ENCODE results near the gene NDRG3.

The NDRG3 gene

DNA sequence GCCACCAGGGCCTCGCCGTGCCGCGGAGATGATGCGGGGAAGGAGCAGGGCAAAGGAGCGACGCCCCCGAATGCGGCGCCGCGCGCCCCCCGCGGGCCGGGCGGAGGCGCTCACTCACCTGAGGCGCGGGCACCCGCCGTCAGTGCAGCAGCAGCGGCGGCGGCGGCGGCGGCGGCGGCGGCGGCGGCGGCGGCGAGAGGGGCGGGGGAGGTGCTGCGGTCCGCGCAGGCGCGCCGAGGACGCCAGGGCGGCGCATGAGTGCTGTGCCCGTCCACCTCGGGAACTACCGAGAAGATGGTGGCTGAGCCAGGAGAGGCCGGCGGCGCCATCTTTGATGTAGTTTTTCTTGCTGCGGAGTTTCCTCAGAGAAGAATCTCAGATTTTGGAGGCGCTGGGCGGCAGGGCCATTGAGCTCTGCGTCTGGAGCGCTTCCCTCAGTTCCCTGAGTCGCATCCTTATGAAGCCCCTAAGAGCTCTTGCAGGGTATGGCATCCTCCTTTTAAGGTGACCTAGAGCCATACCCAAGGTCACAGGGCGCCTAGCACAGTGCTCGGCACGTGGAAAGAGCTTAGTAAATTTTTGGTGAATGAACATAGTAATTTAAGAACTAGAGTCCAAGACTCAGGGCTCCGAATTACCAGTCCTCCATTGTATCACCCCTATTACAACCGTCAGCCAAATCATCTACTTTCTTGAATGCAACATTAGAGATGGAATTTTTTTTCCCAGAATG lies at the start of gene NDRG3:
Gene NDRG3, minus strand, starts transcription at position 164 of the 733 bp plus-strand sequence. CDS start 24,355 bp downstream, outside the sequence.
- DNase-seq: peak; percentile 95

DNA sequence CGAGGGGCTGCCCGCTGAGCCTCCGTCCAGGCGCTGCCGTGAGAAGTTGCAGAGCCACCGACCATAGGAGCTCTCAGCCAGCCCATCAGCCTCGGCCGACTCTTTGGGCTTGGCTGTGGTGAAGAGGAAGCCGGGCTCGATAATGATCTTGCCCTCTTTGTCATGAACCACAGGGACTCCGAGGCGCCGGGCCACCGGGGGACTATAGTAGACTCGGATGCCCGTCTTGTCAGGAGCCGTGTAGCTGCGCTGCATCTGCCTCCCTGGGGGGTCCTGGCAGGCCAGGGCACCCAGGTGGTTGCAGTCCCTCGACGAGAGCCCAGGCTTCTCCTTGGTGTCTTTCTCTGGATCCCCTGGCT lies 48.2 kb upstream of the NDRG3 start:
- DNase-seq: no peak

DNA sequence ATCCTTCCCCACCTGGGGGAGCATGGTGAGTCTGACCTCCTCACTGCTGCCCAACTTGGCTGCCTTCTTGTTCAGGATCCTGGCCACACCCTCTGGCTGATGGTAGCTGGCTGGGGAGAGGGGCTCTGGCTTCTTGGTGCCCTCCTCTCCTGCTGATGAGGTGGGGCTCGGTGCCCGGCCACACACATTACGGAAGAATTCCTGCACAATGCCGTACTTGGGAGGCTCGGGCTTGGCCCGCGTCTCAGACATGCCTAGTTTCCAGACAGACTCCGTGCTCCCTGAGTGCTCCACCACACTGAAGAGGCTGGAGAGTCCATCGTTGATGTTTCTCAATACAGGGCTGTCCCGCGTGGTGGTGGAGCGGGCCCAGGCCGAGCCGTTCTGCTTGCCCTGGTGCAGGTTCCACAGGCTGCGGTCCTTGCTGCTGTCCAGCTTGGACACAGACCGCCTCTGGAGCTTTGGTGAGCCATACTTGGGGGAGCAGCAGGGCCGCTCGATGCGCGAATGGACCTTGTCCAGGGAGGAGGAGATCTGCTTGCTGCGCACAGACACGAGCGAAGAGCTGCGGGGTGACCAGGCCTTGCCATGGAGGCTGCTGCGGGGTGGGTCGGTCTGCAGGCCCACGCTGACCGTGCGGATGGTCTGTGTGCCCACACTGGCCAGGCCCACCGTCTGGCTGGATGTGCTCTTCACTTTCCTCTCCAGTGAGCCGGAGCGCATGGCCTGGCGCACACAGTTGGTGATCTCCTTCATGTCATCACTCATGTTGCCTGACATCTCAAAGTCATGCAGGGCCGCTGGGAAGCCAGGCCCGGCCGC lies 47.6 kb upstream of the NDRG3 start:
- no peak for DNase-seq

DNA sequence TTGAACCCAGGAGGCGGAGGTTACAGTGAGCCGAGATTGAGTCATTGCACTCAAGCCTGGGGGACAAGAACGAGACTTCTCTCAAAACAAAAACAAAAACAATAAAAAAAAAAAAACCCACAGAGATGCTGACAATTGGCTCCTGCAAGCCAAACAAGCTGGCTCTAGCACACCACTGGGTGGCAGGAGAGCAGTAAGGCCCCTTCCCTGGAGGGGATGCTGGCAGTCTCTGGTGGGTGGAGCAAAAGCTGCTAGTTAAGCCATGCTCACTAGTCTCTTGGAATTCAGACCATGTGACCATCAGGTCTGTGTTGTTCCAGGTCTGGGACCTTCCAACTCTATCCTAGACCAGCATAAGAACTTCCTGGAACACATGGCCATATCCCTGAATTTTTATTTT lies 46.5 kb upstream of the NDRG3 start:
- DNase-seq: peak; percentile 36

DNA sequence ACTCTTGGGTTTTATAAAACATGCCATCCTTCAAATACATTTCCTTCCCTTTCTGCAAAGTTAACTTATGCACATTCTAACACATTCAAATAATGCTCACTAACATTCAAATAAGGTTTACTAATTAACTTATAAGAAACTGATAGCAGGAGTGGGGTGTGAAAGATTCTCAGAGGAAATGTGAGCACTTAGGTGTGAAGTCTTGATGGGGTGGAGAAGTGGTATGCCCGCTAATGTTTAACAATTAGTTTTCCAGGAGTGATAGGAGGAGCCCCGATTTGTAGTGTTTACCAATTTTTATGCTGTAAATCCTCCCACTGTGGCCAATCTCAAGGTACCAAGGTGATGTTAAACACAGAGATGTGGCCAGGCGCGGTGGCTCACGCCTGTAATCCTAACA lies 46.0 kb upstream of the NDRG3 start:
- no peak for DNase-seq

DNA sequence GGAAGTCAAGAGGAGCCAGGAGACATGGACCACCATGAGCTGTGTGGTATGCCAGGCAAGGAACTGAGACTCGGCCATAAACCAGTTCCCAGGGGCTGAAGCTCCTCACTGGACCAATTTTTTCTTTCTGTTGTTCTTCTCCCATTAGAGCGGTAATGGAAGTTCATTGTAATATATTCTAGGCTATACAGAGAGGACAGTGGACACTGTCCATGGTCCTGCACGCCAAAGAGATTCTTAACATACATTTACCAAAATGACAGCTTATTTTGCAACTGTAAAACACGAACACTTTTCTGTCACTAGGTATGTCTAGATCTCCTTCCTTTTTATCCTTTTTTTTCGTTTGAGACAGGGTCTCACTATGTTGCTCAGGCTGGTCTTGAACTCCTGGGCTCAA lies 40.8 kb upstream of the NDRG3 start:
- no peak for DNase-seq

DNA sequence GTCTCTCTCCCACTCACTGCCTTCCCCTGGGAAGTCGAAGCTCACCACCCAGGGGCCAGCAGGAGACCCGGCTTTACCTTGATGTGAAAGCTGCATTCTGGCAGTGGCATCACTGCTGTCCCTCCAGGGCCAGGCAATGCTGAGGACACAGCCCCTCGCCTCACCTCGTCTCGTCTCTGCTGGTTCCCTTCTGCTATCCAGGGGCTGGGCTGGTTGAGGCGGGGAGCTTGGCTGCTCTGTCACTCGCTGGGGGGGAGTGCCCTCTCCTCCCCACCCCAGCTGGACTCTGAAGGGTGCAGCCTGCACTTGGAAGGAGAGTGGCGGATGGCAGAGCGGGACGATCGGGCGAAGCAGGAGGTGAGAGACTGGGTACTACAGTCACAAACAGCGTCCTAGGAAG lies 40.4 kb upstream of the NDRG3 start:
- DNase-seq: no peak

DNA sequence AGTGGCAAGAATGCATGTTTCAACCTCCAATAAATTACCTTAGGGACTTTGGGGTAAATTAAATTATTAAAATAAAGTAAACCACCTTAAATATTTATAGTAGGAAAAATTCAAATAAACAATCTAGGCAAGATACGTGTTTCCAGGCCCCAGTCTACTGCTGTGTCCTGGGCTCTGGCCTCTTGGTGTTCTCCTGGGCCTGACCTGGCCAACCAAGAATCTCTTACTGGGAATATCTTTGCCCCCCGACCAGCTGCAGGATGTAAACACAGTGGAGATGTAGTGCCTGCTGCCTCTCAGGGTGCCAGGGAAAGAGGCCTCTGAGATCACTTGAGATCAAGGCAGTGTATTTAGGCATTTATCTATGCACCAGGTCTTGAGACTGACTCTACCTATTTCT lies 39.4 kb upstream of the NDRG3 start:
- no peak for DNase-seq

DNA sequence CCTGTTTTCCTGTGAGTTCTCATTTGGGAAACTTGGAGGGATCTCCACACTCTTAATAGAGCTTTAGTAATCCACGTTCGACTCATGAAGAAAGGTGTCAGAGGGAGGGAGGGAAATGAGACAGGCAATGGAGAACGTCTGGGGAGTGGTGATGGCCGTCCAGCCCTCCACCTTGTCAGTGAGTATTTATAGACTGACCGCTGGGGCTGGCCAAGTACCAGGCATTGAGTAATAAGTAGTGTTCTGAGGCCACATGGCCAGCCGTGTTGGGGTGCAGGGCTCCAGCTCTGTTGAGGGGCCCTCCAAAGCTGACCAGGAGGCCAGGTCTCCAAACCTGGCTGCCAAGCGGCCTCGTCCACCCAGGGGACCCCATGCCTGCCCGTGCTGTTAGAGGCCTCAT lies 39.0 kb upstream of the NDRG3 start:
- no peak for DNase-seq

DNA sequence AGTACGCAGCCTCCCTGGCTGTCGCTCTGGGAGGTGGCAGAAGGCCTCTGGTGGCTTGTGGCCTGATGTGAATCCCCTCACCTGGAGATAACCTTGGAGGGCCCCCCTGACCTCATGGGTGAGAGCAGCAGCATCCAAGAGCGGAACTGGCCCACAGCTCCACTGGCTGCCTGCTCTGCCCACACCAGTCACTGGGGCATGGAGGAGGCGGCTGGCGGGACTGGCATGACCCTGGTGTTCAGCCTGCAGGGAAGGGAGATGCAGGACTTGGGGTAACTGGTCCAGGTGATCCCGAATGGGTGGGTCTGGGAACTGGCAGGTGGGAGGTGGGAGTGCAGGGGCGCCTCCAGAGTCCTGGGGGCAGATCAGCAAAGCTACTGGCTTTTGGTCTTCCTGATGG lies 38.2 kb upstream of the NDRG3 start:
- no peak for DNase-seq

DNA sequence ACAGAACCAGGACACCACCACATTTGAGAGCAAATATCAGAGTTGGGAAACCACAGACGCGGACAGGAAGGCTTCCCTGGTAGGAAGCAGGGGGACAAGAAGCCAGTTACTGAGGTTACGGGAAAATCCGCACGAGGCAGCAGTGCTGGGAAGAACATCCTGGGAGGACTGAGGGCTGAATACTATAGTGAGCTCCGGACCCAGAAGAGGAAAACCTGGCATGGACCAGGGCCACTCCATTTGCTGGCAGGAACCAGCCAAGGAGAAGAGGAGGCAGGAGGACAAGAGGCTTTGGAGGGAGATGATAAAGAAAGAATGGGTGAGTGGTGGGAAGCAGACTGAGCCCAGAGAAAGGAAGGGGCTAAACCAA lies 33.8 kb upstream of the NDRG3 start:
- no peak for DNase-seq

DNA sequence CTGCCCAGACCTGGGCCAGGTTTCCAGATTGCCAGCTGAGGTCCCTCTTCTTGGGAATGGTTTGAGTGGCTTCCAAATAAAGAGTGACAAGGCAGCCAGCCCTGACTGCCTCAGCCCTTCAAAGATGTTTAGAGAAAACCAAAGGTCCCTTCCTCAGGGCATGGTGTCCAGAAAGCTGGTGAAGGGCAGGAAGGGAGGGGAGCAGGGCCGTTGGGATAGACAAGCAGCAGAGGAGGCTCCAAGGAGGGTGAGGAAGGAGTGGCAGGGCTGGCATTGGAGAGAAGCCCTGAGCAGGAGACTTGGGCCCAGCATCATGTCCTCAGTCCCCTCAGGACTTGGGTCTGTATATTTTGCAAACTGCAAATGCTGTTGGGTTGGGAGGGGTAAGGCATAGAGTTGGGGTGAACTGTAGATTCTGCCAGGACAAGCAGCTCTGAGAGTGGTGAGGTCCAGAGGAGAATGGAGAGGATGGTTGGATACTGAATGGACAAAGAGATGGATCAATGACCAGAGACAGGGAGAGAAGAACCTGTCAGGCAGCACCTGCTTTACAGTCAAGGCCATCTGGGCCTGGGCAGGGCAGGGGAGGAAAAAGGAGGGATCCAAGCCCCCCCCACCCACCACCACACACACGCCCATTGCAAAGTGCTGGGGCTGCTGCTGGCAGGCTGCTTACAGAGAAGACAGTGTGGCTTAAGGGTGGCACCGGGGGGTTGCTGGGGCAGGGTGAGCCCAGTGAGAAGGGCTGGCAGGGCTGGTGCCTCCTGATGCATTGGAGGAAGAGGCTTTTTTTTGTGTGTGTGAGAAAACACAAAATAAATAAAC lies 33.2 kb upstream of the NDRG3 start:
- DNase-seq: no peak

DNA sequence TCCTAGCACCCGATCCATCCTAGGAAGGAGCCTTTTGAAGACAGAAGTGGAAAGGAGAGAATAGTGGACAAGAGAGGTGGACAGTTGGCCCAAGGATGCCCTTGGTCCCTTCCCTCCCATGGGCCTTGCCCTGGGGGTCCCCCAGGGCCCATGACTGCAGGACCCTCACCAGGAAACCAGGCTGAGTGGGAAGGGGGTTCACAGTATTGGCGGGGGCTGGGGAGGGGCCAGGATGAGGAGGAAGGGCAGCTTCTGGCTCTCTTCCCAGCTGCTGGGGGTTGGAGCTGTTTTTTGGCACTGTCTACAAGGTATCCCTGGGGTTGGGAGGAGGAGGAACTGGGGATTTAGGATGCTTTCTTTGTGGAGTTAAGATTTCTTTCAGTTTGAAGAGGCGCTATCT lies 31.7 kb upstream of the NDRG3 start:
- DNase-seq: no peak

DNA sequence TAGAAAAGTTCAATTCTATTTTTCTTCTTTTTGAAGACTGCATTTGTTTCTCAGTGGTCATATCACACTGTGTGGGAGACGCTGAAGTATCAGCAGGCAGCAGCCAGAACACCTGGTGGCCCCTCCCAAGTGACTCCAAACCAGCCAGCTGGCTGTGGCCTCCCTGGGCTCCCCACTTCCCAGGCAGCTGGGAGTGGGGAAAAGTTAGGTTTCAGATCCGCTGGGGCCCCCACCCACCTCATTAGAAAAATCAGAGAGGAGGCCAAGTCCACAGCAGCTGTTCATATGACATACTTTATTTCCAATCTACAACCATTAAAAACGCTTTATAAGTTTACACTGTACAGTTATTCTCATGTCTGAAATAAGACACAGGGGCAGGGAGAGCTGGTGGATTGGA lies 31.3 kb upstream of the NDRG3 start:
- DNase-seq: no peak

DNA sequence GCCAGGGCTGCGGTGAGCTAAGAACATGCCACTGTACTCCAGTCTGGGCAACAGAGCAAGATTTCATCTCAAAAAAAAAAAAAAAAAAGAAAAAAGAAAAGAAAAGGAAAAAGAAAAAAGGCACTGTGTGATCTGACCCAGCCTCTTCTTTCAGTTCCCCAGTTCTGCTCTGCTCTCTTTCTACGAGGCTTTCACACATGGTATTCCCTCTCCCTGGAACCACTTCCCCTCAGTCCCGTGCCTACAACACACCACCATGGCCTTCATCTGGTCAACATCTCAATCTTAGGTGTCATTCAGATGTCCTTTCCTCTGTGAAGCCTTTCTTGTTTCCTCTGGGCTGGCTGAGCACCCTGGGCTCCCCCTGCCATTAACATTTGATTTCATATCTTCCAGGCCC lies 29.9 kb upstream of the NDRG3 start:
- DNase-seq: no peak

DNA sequence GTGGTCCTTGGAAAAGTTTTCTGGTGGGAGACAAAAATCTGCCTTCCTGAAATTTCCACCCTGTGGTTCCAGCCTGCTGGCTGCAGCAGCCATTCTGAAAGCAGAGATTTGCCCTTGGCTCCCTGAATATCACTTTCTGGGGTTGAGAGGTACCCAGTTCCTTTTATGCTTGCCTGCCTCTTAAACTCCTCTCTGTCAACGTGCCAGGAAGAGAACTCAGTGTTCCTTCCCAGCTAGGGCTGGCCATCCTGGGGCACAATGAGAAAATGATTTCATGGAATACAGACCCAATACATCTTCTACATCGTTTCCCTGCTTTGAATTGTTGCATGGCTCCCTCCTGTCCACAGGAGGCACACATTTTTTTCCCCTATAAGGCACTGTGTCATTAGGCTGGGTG lies 29.3 kb upstream of the NDRG3 start:
- DNase-seq: no peak

DNA sequence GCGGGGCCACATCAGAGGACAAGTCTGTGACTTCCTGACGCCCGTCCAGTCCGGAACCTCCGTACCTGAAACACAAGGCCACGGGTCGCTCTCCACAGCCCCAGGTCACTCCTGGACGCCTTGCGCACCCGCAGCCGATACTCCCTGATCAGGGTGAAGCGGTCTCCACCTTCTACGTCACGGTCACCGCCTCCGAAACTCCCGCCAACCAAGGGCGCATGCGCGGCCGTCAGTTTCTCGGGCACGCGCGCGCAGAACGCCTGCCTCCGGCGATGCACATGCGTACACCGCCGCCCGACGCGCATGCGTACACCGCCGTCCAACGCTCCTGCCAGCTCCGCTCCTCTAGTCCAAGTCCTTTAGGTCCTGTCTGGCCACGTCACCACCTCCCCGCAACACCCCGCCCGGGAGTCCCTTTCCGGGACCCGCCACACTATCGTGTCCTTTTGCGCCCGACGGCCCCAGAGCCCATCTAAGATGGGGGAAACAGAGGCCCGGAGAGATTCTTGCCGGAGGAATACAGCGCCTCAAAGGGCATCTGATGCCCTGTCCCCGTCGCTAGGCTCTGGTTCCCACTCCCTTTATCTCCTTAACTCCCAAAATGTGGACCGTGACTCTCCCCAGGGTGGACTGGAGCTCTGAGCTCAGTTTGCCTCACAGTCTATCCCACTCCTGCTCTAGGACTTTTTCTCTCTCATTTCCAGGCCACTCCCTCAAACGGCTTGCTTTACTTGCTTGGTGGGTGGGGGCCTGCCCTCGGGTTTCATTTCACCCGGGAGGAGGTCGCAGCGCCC lies 27.9 kb upstream of the NDRG3 start, which contains the start of gene DSN1:
Gene DSN1, minus strand, starts transcription at position 167 of the 794 bp plus-strand sequence. CDS start 2,305 bp downstream, outside the sequence.
- peak; percentile 99 for DNase-seq

DNA sequence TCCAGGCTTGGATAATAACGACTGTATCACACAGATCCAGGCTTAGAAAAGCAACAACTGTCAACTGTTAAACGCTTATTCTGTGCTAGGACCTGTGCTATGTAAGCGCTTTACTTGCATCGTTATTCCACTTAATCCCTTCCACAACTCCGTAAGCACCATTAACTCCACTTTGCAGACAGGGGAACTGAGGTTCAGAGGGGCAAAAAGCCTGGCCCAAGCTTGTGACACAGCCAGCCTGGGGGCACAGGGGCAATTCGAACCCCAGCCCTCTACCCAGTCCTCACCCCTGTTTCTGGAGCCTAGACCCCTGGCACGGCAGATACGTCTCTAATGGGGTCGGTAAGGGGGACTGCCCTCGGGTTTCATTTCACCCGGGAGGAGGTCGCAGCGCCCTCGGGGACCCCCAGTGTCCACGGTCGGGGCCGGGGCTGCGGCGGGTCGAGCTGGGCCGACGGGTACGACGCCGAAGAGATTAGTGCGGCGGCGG lies 27.3 kb upstream of the NDRG3 start:
- no peak for DNase-seq

DNA sequence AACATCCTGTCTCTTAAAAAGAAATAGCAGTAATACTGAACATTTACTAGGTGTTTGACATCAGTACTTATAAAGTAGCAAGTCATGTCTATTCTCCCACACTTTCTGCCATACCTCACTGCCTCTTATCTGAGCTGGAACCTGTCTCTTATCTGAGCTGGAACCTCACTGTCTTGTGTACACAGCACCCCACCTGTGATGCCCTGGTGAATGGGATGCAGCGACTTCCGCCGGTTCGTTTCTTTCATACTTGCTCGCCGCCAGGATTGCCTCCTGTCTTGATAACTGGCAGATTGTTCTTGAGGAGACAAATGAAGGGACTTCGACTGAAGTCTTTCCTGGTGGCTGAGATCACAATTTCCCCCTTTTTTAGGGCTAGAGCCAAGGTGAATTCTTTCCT lies 24.8 kb upstream of the NDRG3 start:
- DNase-seq: no peak

DNA sequence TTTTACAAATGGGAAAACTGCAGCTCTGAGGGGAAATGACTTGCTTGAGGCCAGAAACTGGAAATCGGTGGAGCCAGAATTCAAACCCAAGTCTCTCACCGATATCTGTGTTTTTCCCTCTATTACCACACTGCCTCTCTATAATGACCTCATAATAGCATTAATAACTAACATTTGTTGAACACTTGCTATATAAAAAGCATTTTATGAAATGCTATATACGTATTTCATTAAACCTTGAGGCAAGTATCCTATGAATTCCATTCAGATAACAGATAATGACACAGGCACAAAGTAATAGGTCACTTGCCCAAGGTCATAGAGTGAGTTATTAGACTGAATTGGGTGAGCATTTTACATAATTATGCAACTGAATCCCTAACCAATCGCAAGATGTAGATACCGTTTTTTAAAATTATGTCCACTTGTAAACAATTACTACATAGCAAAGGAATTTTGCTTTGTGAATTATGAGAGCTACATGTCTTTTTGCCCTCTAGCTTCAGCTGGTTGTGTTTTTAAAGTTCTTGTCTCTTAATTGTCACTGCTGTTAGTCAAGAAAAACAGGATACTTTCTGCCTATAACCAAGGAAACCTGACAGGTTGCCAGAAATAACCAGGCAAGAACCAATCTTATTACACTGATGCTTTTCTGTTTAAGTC lies 23.0 kb upstream of the NDRG3 start:
- DNase-seq: no peak

DNA sequence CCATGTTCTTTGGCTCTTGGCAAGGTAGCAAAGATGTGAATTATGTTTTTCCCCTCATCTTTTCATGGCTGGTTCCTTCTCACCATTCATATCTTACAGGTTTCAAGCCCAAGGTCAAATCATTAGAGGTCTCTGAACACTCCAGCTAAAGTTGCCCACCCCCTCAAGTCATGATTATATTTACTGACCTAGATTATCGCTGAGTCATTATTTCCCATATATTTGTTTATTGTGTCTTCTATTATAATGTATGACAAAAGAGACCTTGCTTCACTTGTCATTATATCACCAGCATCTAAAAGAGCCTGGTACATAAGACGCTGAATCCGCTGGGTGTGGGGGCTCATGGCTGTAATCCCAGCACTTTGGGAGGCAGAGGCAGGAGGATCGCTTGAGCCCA lies 15.2 kb upstream of the NDRG3 start:
- DNase-seq: no peak

DNA sequence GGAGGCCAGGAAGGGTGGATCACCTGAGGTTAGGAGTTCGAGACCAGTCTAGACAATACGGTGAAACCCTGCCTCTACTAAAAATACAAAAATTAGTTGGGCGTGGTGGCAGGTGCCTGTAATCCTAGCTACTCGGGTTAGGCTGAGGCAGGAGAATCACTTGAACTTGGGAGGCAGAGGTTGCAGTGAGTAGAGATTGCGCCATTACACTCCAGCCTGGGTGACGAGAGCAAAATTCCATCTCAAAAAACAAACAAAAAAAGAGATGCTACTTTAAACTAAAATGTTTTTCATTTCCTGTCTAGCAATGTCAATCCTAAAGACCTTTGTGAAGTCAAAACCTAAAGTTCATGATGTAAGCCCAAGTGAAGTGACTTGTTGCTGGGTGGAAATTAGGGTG lies 14.8 kb upstream of the NDRG3 start:
- DNase-seq: no peak

All from activated CD4-positive, alpha-beta T cell treated with anti-CD3 and anti-CD28 coated beads, Interleukin-10, Interleukin-2, amounts not matched to agents 100 ng/mL and 50 ng/mL, durations not matched to agents 16 hours and 8 hours (primary cell).